Psoas muscle (tissue), 8 donors: ENCODE data around the gene KBTBD7. TPM values are rescaled to one million over a fixed set of nuclear protein-coding genes. Genes with fewer than 3 reads are reported as not detected.

Source experiments
- ATAC-seq, 4 donors: fragments of 200-7000 bp; cut with Tn5 transposase; one replicate each; pipeline ENCODE4 v1.9.1; 2020; ENCODE audit warnings: moderate library complexity in 3 of 4, mild to moderate bottlenecking in 2 of 4
- DNase-seq, 2 donors: peaks; one replicate each; pipeline ENCODE4 v3.0.0-alpha.2; 2020
- H3K27ac ChIP-seq: fragments of 200-600 bp; one replicate; pipeline ENCODE4 v1.8.0; 2022
- H3K27me3 ChIP-seq, 3 donors: fragments of 200-600 bp in 1 of 3; one replicate each; pipeline versions ENCODE4 v1.6.1 to v1.8.0; 2013 to 2022; ENCODE audit warnings: low read length in 2 of 3, mild to moderate bottlenecking in 2 of 3, moderate library complexity in 1 of 3; ENCODE audit not compliant: insufficient read depth in 3 of 3
- H3K36me3 ChIP-seq, 2 donors: fragments of 200-600 bp in 1 of 2; one replicate each; pipeline versions ENCODE4 v1.6.1 to v1.8.0; 2013 to 2022; ENCODE audit warnings: low read depth in 1 of 2, mild to moderate bottlenecking in 1 of 2, moderate library complexity in 1 of 2; ENCODE audit not compliant: insufficient read depth in 1 of 2
- H3K4me1 ChIP-seq: fragments of 200-600 bp; one replicate; pipeline ENCODE4 v1.8.0; 2022
- H3K4me3 ChIP-seq: fragments of 200-600 bp; one replicate; pipeline ENCODE4 v1.8.0; 2022; ENCODE audit warnings: mild to moderate bottlenecking
- H3K9me3 ChIP-seq: fragments of 200-600 bp; one replicate; pipeline ENCODE4 v1.8.0; 2022
- WGBS, 3 donors: extraction: QIAGEN DNeasy Blood & Tissue Kit; methylation state at CpG; one replicate each; pipeline versions ENCODE4 v1.1.6 to v1.1.7; 2013; 5-methylcytosine and 5-hydroxymethylcytosine counted together
- intact Hi-C, 2 donors: fragments of 100-400 bp; cut with DNase I; formaldehyde crosslinking; loops; one replicate each; pipeline versions ENCODE4 v1.11.0 to v1.14.2; 2022
- polyA plus RNA-seq, 3 donors: library from polyadenylated mRNA; stranded (reverse); fragments of 200-250 nt; gene quantifications; one replicate each; pipeline ENCODE4 v1.2.3, GENCODE V29; 2013
- total RNA-seq, 4 donors: library from RNA; stranded (reverse); fragmentation: NEBNext Ultra II Directional in 2 of 4; extraction: Animal tissue kit (Norgen Biotek cat#: 25700) in 2 of 4; gene quantifications; one replicate each; pipeline versions ENCODE4 v1.2.1 to v1.2.4, GENCODE V29; 2021 to 2023
- TF ChIP-seq, protein P1 (sequence below): fragments of 200-600 bp; IDR thresholded peaks from one replicate; pipeline ENCODE4 v1.8.0; 2022; ENCODE audit warnings: antibody characterized with exemption
- donor health status: healthy with polysubstance abuse.
- donor health status: DM: no; HTN: no; CAD: no; lungs with moderate emphysema.
- donor health status: Bipolar disorder and iron deficiency.
- donor health status: healthy.
- donor health status: DM: yes; HTN: yes; CAD: no.
- donor health status: DM: no; HTN: no; CAD: no.
- donor health status: DM: no; HTN: no; CAD: no.
- donor health status: DM: yes; HTN: yes; CAD: no.

The KBTBD7 gene
- total and polyA plus RNA-seq, 7 donors = 1.1 to 5.9 (median 3.8) TPM

- TF ChIP-seq, protein P1, sequence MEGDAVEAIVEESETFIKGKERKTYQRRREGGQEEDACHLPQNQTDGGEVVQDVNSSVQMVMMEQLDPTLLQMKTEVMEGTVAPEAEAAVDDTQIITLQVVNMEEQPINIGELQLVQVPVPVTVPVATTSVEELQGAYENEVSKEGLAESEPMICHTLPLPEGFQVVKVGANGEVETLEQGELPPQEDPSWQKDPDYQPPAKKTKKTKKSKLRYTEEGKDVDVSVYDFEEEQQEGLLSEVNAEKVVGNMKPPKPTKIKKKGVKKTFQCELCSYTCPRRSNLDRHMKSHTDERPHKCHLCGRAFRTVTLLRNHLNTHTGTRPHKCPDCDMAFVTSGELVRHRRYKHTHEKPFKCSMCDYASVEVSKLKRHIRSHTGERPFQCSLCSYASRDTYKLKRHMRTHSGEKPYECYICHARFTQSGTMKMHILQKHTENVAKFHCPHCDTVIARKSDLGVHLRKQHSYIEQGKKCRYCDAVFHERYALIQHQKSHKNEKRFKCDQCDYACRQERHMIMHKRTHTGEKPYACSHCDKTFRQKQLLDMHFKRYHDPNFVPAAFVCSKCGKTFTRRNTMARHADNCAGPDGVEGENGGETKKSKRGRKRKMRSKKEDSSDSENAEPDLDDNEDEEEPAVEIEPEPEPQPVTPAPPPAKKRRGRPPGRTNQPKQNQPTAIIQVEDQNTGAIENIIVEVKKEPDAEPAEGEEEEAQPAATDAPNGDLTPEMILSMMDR = no peak
- Histone ChIP-seq H3K4me3 (no peak overlapping the region), H3K27me3 (no peaks in the 10 kb centered on the region), H3K27ac (no peak overlapping the region), H3K9me3 (no peaks in the 10 kb centered on the region), H3K36me3 (peaks cover under 1 to 74% of the 10 kb centered on the region in 2 donors), H3K4me1 (no peaks in the 10 kb centered on the region)
- no peak for DNase-seq
- 76 to 86% (median 81%) methylated on average over 3 of the region's 3 CpGs for WGBS, 3 donors
- no peak for ATAC-seq
- intact Hi-C loops = no loop called here
These were observed 37.4 kb upstream of the KBTBD7 start for GRCh38 chr13:41231786-41232185.

DNA sequence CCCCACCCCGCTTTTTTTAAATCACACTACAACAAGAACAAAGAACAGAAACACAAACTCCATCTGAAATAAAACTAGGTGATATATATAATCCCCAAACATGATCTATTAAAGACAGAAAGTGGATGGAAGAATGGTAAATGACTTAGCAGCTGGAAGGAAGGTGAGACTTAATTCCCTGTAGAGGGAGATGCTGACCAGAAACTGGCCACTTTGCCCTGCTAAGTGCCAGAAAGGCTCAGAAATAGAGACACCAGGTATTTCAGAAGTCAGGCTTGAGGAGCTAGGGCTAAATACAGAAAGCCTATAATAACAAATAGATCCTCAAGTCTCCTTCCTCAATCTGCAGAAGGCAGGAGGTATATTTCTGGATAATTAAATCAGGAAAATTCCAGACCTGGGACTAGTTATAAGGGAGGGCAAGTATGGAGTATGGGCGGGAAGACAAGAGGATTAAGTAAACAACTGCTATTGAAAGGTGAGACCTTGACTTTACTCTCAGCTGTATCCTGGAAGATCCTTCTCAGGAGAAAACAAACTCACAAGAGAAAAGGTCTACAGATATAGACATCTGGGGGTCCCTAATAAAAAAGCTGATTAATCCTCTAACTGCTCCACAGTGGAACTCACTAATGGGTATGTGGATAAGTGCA lies 36.8 kb upstream of the KBTBD7 start:
- no peak overlapping the region for H3K4me3 ChIP-seq
- ATAC-seq (no peak), DNase-seq (no peak)
- H3K27me3 ChIP-seq = no peaks in the 10 kb centered on the region
- H3K9me3 ChIP-seq = no peaks in the 10 kb centered on the region
- 91 to 96% (median 96%) methylated on average over 2 of the region's 2 CpGs for WGBS, 3 donors
- no peak overlapping the region for H3K27ac ChIP-seq
- no peaks in the 10 kb centered on the region for H3K4me1 ChIP-seq
- TF ChIP-seq, protein P1 = no peak
- H3K36me3 ChIP-seq = peaks cover 3 to 74% of the 10 kb centered on the region in 2 donors
- intact Hi-C loops = no loop called here

GRCh38 chr13:41229356-41229755 lies 35.0 kb upstream of the KBTBD7 start:
- TF ChIP-seq, protein P1 = no peak
- ATAC-seq (no peak), DNase-seq (no peak)
- Histone ChIP-seq H3K27me3 (no peaks in the 10 kb centered on the region), H3K36me3 (peaks cover 6 to 81% of the 10 kb centered on the region in 2 donors), H3K4me1 (no peaks in the 10 kb centered on the region), H3K9me3 (no peaks in the 10 kb centered on the region), H3K4me3 (no peak overlapping the region), H3K27ac (no peak overlapping the region)
- intact Hi-C loops = loop anchor here in 1 of 2 donors (10.0 kb wide), 1 partner anchor 255 kb away; no protein-coding TSS in a partner anchor

DNA sequence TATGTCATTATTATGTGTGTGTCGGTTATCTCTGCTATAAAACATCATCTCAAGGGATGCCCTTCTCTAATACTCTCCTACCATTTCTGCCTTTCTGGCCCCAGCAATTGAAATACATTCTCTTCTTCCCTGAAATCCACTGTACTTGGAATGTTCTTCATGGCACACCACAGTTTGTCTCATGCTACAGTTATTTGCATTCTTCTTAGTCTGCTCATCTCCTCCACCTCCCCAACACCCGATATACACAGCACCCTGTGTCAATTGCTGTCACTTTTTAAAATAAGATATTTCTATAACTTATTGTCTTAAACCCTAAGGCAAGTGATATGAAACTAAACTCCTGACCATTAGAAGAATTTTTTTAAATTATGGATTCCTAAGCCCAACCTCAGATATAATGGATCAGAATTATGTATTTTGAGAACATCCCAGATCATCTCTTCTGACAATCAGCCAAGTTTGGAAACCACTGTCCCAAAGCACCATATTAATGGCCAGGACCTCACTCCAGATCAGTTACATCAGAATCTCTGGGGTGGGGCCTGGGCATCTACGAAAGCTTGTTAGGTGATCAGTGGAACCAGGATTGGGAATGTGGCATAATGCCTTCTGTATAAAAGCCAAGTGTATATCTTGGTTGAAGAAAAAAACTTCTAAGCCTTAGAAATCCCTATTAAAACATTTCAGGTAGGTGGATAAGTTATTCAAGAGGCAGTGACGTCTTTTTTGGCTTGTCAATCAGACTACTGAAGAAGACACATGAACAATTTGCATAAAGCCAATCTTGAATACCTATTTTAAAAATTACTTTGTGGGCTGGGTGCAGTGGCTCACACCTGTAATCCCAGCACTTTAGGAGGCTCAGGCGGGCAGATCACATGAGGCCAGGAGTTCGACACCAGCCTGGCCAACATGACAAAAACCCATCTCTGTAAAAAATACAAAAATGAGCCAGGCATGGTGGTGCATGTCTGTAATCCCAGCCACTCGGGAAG lies 30.0 kb upstream of the KBTBD7 start:
- ATAC-seq = no peak
- H3K36me3 ChIP-seq = peaks cover 6 to 61% of the 10 kb centered on the region in 2 donors

More for the DNA sequence above, 30.0 kb upstream of the KBTBD7 start:
- Histone ChIP-seq H3K4me1 (no peaks in the 10 kb centered on the region), H3K9me3 (no peaks in the 10 kb centered on the region), H3K4me3 (no peak overlapping the region), H3K27me3 (no peaks in the 10 kb centered on the region), H3K27ac (no peak overlapping the region)
- DNase-seq = no peak
- TF ChIP-seq, protein P1 = no peak
- intact Hi-C loops = loop anchor here in 1 of 2 donors (5.0 to 10.0 kb wide), 2 partner anchors 147 to 250 kb away; no protein-coding TSS in a partner anchor
- 79 to 98% (median 85%) methylated on average over 7 of the region's 7 CpGs for WGBS, 3 donors
